Activated CD8-positive, alpha-beta memory T cell treated with anti-CD3 and anti-CD28 coated beads, Interleukin-2, amount 50 U/mL, for 24 hours (primary cell): ENCODE measurements around the gene SLC25A48.
"Not testable (repeated sequence)": the region's sequence is repeated elsewhere in the genome, so short reads cannot be mapped to it uniquely, and the experiment has no call there.

Source experiments
- DNase-seq: peaks from one replicate; pipeline ENCODE4 v3.0.0-alpha.2; 2020; ENCODE audit errors: extremely low read depth

SLC25A48 gene

GRCh38 chr5:135857630-135858311 lies 23.3 kb downstream of the SLC25A48 start:
- DNase-seq = no peak

GRCh38 chr5:135859186-135859585 lies 24.7 kb downstream of the SLC25A48 start:
- not testable (repeated sequence) for DNase-seq

- no peak for DNase-seq
These were observed 25.2 kb downstream of the SLC25A48 start for GRCh38 chr5:135859641-135860040.

- no peak for DNase-seq
These were observed 27.2 kb downstream of the SLC25A48 start for GRCh38 chr5:135861641-135862040.

GRCh38 chr5:135862086-135862485 lies 27.6 kb downstream of the SLC25A48 start:
- no peak for DNase-seq

GRCh38 chr5:135862744-135863143 lies 28.3 kb downstream of the SLC25A48 start:
- no peak for DNase-seq

- no peak for DNase-seq
These were observed 30.3 kb downstream of the SLC25A48 start for GRCh38 chr5:135864503-135865435.

- DNase-seq = no peak
These were observed 31.6 kb downstream of the SLC25A48 start for GRCh38 chr5:135866016-135866415.

- DNase-seq = no peak
These were observed 33.1 kb downstream of the SLC25A48 start for GRCh38 chr5:135867599-135867998.

- DNase-seq = no peak
These were observed 34.2 kb downstream of the SLC25A48 start for GRCh38 chr5:135868681-135869080.

GRCh38 chr5:135869276-135869675 lies 34.8 kb downstream of the SLC25A48 start:
- DNase-seq = no peak

- no peak for DNase-seq
These were observed 35.5 kb downstream of the SLC25A48 start for GRCh38 chr5:135869935-135870334.

- DNase-seq = no peak
These were observed 36.9 kb downstream of the SLC25A48 start for GRCh38 chr5:135871268-135871915.

- no peak for DNase-seq
These were observed 39.4 kb downstream of the SLC25A48 start for GRCh38 chr5:135873831-135874230.

- DNase-seq = no peak
These were observed 40.0 kb downstream of the SLC25A48 start for GRCh38 chr5:135874461-135874860.

GRCh38 chr5:135875567-135875966 lies 41.1 kb downstream of the SLC25A48 start:
- no peak for DNase-seq

GRCh38 chr5:135876146-135876545 lies 41.7 kb downstream of the SLC25A48 start:
- DNase-seq = no peak

GRCh38 chr5:135877570-135878155 lies 43.2 kb downstream of the SLC25A48 start:
- DNase-seq = no peak

GRCh38 chr5:135878156-135878620 lies 43.7 kb downstream of the SLC25A48 start:
- no peak for DNase-seq

GRCh38 chr5:135879591-135879990 lies 45.1 kb downstream of the SLC25A48 start:
- no peak for DNase-seq

- DNase-seq = no peak
These were observed 45.8 kb downstream of the SLC25A48 start for GRCh38 chr5:135880278-135880677.

GRCh38 chr5:135880801-135881200 lies 46.3 kb downstream of the SLC25A48 start:
- no peak for DNase-seq
